ENCODE measurements around the gene RIC8B.

The RIC8B gene

GRCh38 chr12:106868982-106869700, 94.7 kb downstream of the RIC8B start:
- TF ChIP-seq JUND (IDR thresholded peaks at IDR 0.05; ENCODE audit: low read depth): no peak
- no peak for DNase-seq (ENCODE audit: low read depth in 1 of 2, low spot score in 1 of 2)
- in situ Hi-C loops (cut with HindIII; ENCODE audit: low pct_unique_long_range_greater_than_20kb, low sequenced_read_pairs): no loop called here

- TF ChIP-seq JUND (IDR thresholded peaks at IDR 0.05; ENCODE audit: low read depth): no peak
- in situ Hi-C loops (cut with HindIII; ENCODE audit: low pct_unique_long_range_greater_than_20kb, low sequenced_read_pairs): no loop called here
- no peak for DNase-seq (ENCODE audit: low read depth in 1 of 2, low spot score in 1 of 2)
Observed at GRCh38 chr12:106870116-106870515, 95.6 kb downstream of the RIC8B start.

- in situ Hi-C loops (cut with HindIII; ENCODE audit: low pct_unique_long_range_greater_than_20kb, low sequenced_read_pairs): no loop called here
- no peak for DNase-seq (ENCODE audit: low read depth in 1 of 2, low spot score in 1 of 2)
- TF ChIP-seq JUND (IDR thresholded peaks at IDR 0.05; ENCODE audit: low read depth): no peak
Observed at GRCh38 chr12:106871477-106871876, 97.0 kb downstream of the RIC8B start.

GRCh38 chr12:106873983-106874382, 99.5 kb downstream of the RIC8B start:
- no peak for TF ChIP-seq JUND (IDR thresholded peaks at IDR 0.05; ENCODE audit: low read depth)
- in situ Hi-C loops (cut with HindIII; ENCODE audit: low pct_unique_long_range_greater_than_20kb, low sequenced_read_pairs): no loop called here
- no peak for DNase-seq (ENCODE audit: low read depth in 1 of 2, low spot score in 1 of 2)

- in situ Hi-C loops (cut with HindIII; ENCODE audit: low pct_unique_long_range_greater_than_20kb, low sequenced_read_pairs): no loop called here
- no peak for TF ChIP-seq JUND (IDR thresholded peaks at IDR 0.05; ENCODE audit: low read depth)
- no peak for DNase-seq (ENCODE audit: low read depth in 1 of 2, low spot score in 1 of 2)
Observed at GRCh38 chr12:106878804-106879203, 104.3 kb downstream of the RIC8B start.

- DNase-seq (ENCODE audit: low read depth in 1 of 2, low spot score in 1 of 2): no peak
- no peak for TF ChIP-seq JUND (IDR thresholded peaks at IDR 0.05; ENCODE audit: low read depth)
- in situ Hi-C loops (cut with HindIII; ENCODE audit: low pct_unique_long_range_greater_than_20kb, low sequenced_read_pairs): no loop called here
Observed at GRCh38 chr12:106879612-106880011, 105.1 kb downstream of the RIC8B start.

- no peak for DNase-seq (ENCODE audit: low read depth in 1 of 2, low spot score in 1 of 2)
- in situ Hi-C loops (cut with HindIII; ENCODE audit: low pct_unique_long_range_greater_than_20kb, low sequenced_read_pairs): no loop called here
- TF ChIP-seq JUND (IDR thresholded peaks at IDR 0.05; ENCODE audit: low read depth): no peak
Observed at GRCh38 chr12:106883426-106883825, 108.9 kb downstream of the RIC8B start.

GRCh38 chr12:106885026-106885425, 110.5 kb downstream of the RIC8B start:
- no peak for TF ChIP-seq JUND (IDR thresholded peaks at IDR 0.05; ENCODE audit: low read depth)
- DNase-seq (ENCODE audit: low read depth in 1 of 2, low spot score in 1 of 2): no peak
- in situ Hi-C loops (cut with HindIII; ENCODE audit: low pct_unique_long_range_greater_than_20kb, low sequenced_read_pairs): no loop called here

- DNase-seq (ENCODE audit: low read depth in 1 of 2, low spot score in 1 of 2): no peak
- no peak for TF ChIP-seq JUND (IDR thresholded peaks at IDR 0.05; ENCODE audit: low read depth)
- in situ Hi-C loops (cut with HindIII; ENCODE audit: low pct_unique_long_range_greater_than_20kb, low sequenced_read_pairs): no loop called here
Observed at GRCh38 chr12:106885541-106886249, 111.2 kb downstream of the RIC8B start.

- no peak for DNase-seq (ENCODE audit: low read depth in 1 of 2, low spot score in 1 of 2)
- in situ Hi-C loops (cut with HindIII; ENCODE audit: low pct_unique_long_range_greater_than_20kb, low sequenced_read_pairs): no loop called here
- no peak for TF ChIP-seq JUND (IDR thresholded peaks at IDR 0.05; ENCODE audit: low read depth)
Observed at GRCh38 chr12:106886932-106887331, 112.5 kb downstream of the RIC8B start.

- no peak for DNase-seq (ENCODE audit: low read depth in 1 of 2, low spot score in 1 of 2)
- in situ Hi-C loops (cut with HindIII; ENCODE audit: low pct_unique_long_range_greater_than_20kb, low sequenced_read_pairs): no loop called here
Observed at GRCh38 chr12:106888348-106888970, 114.0 kb downstream of the RIC8B start.

GRCh38 chr12:106889326-106889725, 114.8 kb downstream of the RIC8B start:
- no peak for DNase-seq (ENCODE audit: low read depth in 1 of 2, low spot score in 1 of 2)
- in situ Hi-C loops (cut with HindIII; ENCODE audit: low pct_unique_long_range_greater_than_20kb, low sequenced_read_pairs): no loop called here
- no peak for TF ChIP-seq JUND (IDR thresholded peaks at IDR 0.05; ENCODE audit: low read depth)

More at GRCh38 chr12:106888348-106888970, 114.0 kb downstream of the RIC8B start:
- no peak for TF ChIP-seq JUND (IDR thresholded peaks at IDR 0.05; ENCODE audit: low read depth)
